ENCODE measurements around the gene BRD1. TPM values are rescaled to one million over a fixed set of nuclear protein-coding genes. Genes with fewer than 3 reads are reported as not detected.
A peak's percentile ranks its signal among the peaks of the same experiment; 100 is the strongest.

Gene BRD1
- total and polyA plus RNA-seq, 9 of the 15 experiments (the other 6 are each of a cell fraction or from before 2014, with no cell fraction given) = 0.42 to 17.6 (median 5.5) TPM

DNA sequence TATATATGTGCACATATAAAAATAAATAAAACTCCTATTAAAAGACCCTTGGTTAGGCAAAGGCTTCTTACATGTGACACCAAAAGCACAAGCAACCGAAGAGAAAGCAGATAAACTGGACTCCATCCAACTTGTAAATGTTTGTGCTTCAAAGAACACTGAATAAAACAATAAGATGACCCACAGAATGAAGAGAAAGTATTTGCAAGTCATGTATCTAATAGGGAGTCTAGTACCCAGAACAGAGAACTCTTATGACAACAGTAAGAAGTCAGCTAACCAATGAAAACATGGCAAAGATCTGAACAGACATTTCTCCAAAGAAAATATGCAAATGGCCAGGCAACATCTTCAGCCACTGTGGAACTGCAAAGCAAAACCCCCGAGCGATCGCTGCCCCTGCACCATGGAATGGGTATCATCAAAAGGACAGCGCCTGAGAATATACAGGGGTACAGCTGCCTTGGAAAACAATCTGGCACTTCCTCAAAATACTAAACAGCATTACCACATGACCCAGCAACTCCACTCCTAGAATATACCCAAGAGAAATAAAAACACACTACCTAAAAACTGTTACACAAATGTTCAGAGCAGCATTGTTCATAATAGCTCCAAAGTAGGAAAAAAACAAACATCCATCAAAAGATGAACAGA lies 17.2 kb downstream of the BRD1 start (continued):
- TF ChIP-seq PHF21A (IDR thresholded peaks at IDR 0.05; ENCODE audit: borderline replicate concordance, low read depth) = no peak
- no peak for TF ChIP-seq KDM1A (IDR thresholded peaks at IDR 0.05)
- TF ChIP-seq EP300 (IDR thresholded peaks at IDR 0.05; ENCODE audit: low read length) = no peak
- TF ChIP-seq TAL1 (IDR thresholded peaks at IDR 0.05) = no peak
- no peak for TF ChIP-seq RERE (CRISPR knock-in tag; IDR thresholded peaks at IDR 0.05; ENCODE audit: borderline replicate concordance)
- TF ChIP-seq KLF10 (CRISPR knock-in tag; IDR thresholded peaks at IDR 0.05) = no peak
- 0 out of 2 replicates have a peak, but pooled peaks have one; percentile 15 for TF ChIP-seq ZNF316 (IDR thresholded peaks at IDR 0.05)
- no peak for TF ChIP-seq L3MBTL2 (IDR thresholded peaks at IDR 0.05)
- TF ChIP-seq HMGN3 (IDR thresholded peaks at IDR 0.05; ENCODE audit: borderline replicate concordance, extremely low read depth, insufficient read length, low read depth, low read length) = no peak
- TF ChIP-seq MAFG (tag; conservative IDR thresholded peaks at IDR 0.05) = peak; percentile 45; the same call in 1 of the 2 replicates
- TF ChIP-seq ZNF785 (CRISPR knock-in tag; IDR thresholded peaks at IDR 0.05) = no peak
- no peak for TF ChIP-seq ELF1 (tag; IDR thresholded peaks at IDR 0.05)

All from K562 (cell line).